HCT116 (cell line): ENCODE measurements around the gene TNIK. TPM values are rescaled to one million over a fixed set of nuclear protein-coding genes. Genes with fewer than 3 reads are reported as not detected.

Source experiments
- ATAC-seq: fragments of 200-7000 bp; cut with Tn5 transposase; 2 replicates; pipeline ENCODE4 v1.9.1; 2020; ENCODE audit warnings: mild to moderate bottlenecking, moderate library complexity
- BruUV-seq: library from RNA; stranded (reverse); fragments of 400-500 nt; replicated peaks from 2 replicates; lab custom pipeline; 2021; lab: Mats Ljungman, UMichigan
- CTCF ChIA-PET: fragments of 300-600 bp; sonication (Branson Sonifier 250); formaldehyde crosslinking; loops from one replicate; lab custom pipeline; 2021; ENCODE audit warnings: antibody characterized with exemption; lab: Charles Lee
- POLR2A ChIA-PET: fragments of 300-600, 350-600 bp; sonication (Branson Sonifier 250); formaldehyde crosslinking; loops from one replicate; lab custom pipeline; 2021; ENCODE audit warnings: antibody characterized with exemption; lab: Charles Lee
- RAD21 ChIA-PET, 2 experiments: fragments of 300-600 bp; sonication (Branson Sonifier 250); formaldehyde crosslinking; loops; one replicate each; lab custom pipeline; 2023; ENCODE audit warnings: low total read pairs in 2 of 2; ENCODE audit not compliant: uncharacterized antibody in 2 of 2, unreplicated experiment in 2 of 2, low non-redundant PET in 1 of 2; lab: Charles Lee
- DNase-seq: peaks from one replicate; pipeline ENCODE4 v3.0.0-alpha.2; 2010; ENCODE audit warnings: low read depth, low spot score
- H2AFZ ChIP-seq: fragments of 200-600 bp; shearing (Covaris generic), sonication (generic); 2 replicates; pipeline ENCODE4 v1.6.1; 2017; ENCODE audit warnings: low read depth, mixed run types, mixed read lengths, antibody characterized with exemption, low read length; ENCODE audit not compliant: poor library complexity, severe bottlenecking
- H3K27ac ChIP-seq: 2 replicates; pipeline ENCODE4 v1.5.1; 2012; ENCODE audit warnings: low read depth, low read length
- H3K27me3 ChIP-seq: fragments of 200-600 bp; sonication (generic); 2 replicates; pipeline ENCODE4 v1.6.1; 2016; ENCODE audit warnings: mixed run types, low read length, mixed read lengths; ENCODE audit not compliant: insufficient read depth
- H3K36me3 ChIP-seq, 2 experiments: fragments of 200-500 bp in 1 of 2; fragments of 200-600 bp in 1 of 2; sonication (Bioruptor generic) in 1 of 2; sonication (generic) in 1 of 2; 2 replicates each; pipeline versions ENCODE4 v1.5.1 to v1.6.1; 2014 to 2016; ENCODE audit warnings: low read length in 2 of 2, inconsistent platforms in 1 of 2, mixed read lengths in 1 of 2, mixed run types in 1 of 2; ENCODE audit not compliant: insufficient read depth in 2 of 2, control insufficient read depth in 1 of 2
- H3K4me1 ChIP-seq, 2 experiments: fragments of 200-600 bp in 1 of 2; sonication (generic) in 1 of 2; 2 replicates each; pipeline versions ENCODE4 v1.5.1 to v1.6.1; 2012 to 2017; ENCODE audit warnings: low read length in 2 of 2, inconsistent platforms in 1 of 2, mild to moderate bottlenecking in 1 of 2, mixed read lengths in 1 of 2, mixed run types in 1 of 2, moderate library complexity in 1 of 2; ENCODE audit not compliant: insufficient read depth in 2 of 2, control insufficient read depth in 1 of 2
- H3K4me2 ChIP-seq: fragments of 200-600 bp; sonication (generic); 2 replicates; pipeline ENCODE4 v1.6.1; 2017; ENCODE audit warnings: mixed run types, low read length, mixed read lengths
- H3K4me3 ChIP-seq, 2 experiments: fragments of 200-600 bp in 1 of 2; sonication (generic) in 1 of 2; replicated peaks in 1 of 2; 2 replicates each; pipeline ENCODE4 v1.5.1; 2011 to 2016; ENCODE audit warnings: low read length in 2 of 2, control low read depth in 1 of 2, low read depth in 1 of 2, mild to moderate bottlenecking in 1 of 2, mixed read lengths in 1 of 2, mixed run types in 1 of 2
- H3K79me2 ChIP-seq: fragments of 200-600 bp; sonication (generic); 2 replicates; pipeline ENCODE4 v1.6.1; 2017; ENCODE audit warnings: mild to moderate bottlenecking, mixed run types, low read length, moderate library complexity, mixed read lengths; ENCODE audit not compliant: insufficient read depth
- H3K9ac ChIP-seq: fragments of 200-600 bp; sonication (generic); 2 replicates; pipeline ENCODE4 v1.6.1; 2016; ENCODE audit warnings: low read length, mixed read lengths
- H3K9me2 ChIP-seq: fragments of 200-600 bp; sonication (generic), shearing (Covaris generic); 2 replicates; pipeline ENCODE4 v1.6.1; 2017; ENCODE audit warnings: mixed run types, mild to moderate bottlenecking, moderate library complexity; ENCODE audit not compliant: insufficient read depth
- H3K9me3 ChIP-seq, 2 experiments: fragments of 200-500 bp in 1 of 2; fragments of 200-600 bp in 1 of 2; sonication (Bioruptor generic) in 1 of 2; sonication (generic) in 1 of 2; 2 replicates each; pipeline ENCODE4 v1.6.1; 2014 to 2017; ENCODE audit warnings: low read length in 2 of 2, mixed read lengths in 2 of 2, inconsistent platforms in 1 of 2, low read depth in 1 of 2, mild to moderate bottlenecking in 1 of 2, mixed run types in 1 of 2, moderate library complexity in 1 of 2; ENCODE audit not compliant: control insufficient read depth in 1 of 2, insufficient read depth in 1 of 2
- H4K20me1 ChIP-seq: fragments of 200-600 bp; sonication (generic), shearing (Covaris generic); 2 replicates; pipeline ENCODE4 v1.6.1; 2017; ENCODE audit warnings: mixed run types, mild to moderate bottlenecking, moderate library complexity; ENCODE audit not compliant: insufficient read depth
- ATF3 ChIP-seq: IDR thresholded peaks from 2 replicates; pipeline ENCODE4 v1.6.1; 2012
- CBX3 ChIP-seq: IDR thresholded peaks from 2 replicates; pipeline ENCODE4 v1.6.1; 2012; ENCODE audit warnings: low read depth
- CEBPB ChIP-seq: IDR thresholded peaks from 2 replicates; pipeline ENCODE4 v1.6.1; 2012; ENCODE audit warnings: low read depth
- CTCF ChIP-seq, 3 experiments: fragments of 200-600 bp in 1 of 3; sonication (generic) in 1 of 3; IDR thresholded peaks in 2 of 3; conservative IDR thresholded peaks in 1 of 3; 2 replicates each; pipeline ENCODE4 v1.5.1; 2012 to 2017; ENCODE audit warnings: low read depth in 2 of 3, low read length in 2 of 3, antibody characterized with exemption in 1 of 3, borderline replicate concordance in 1 of 3, control low read depth in 1 of 3, mild to moderate bottlenecking in 1 of 3, mixed read lengths in 1 of 3, mixed run types in 1 of 3, moderate library complexity in 1 of 3; ENCODE audit not compliant: insufficient read depth in 1 of 3
- EGR1 ChIP-seq: IDR thresholded peaks from 2 replicates; pipeline ENCODE4 v1.6.1; 2012; ENCODE audit warnings: low read depth
- ELF1 ChIP-seq: IDR thresholded peaks from 2 replicates; pipeline ENCODE4 v1.6.1; 2012; ENCODE audit warnings: low read depth, borderline replicate concordance
- EZH2 ChIP-seq: fragments of 200-600 bp; sonication (generic); IDR thresholded peaks from 2 replicates; pipeline ENCODE4 v1.6.1; 2017; ENCODE audit warnings: antibody characterized with exemption, mixed run types
- EZH2phosphoT487 ChIP-seq: fragments of 200-600 bp; IDR thresholded peaks from 2 replicates; pipeline ENCODE4 v1.6.1; 2018; ENCODE audit warnings: antibody characterized with exemption, borderline replicate concordance
- FOSL1 ChIP-seq: IDR thresholded peaks from 2 replicates; pipeline ENCODE4 v1.6.1; 2012; ENCODE audit warnings: low read depth
- POLR2A ChIP-seq: IDR thresholded peaks from 2 replicates; pipeline ENCODE4 v1.7.0; 2011; ENCODE audit warnings: borderline replicate concordance; ENCODE audit not compliant: insufficient read depth, insufficient read length; ENCODE audit errors: extremely low read depth
- SIN3A ChIP-seq: IDR thresholded peaks from 2 replicates; pipeline ENCODE4 v1.6.1; 2012; ENCODE audit warnings: low read depth
- SP1 ChIP-seq: IDR thresholded peaks from 2 replicates; pipeline ENCODE4 v1.6.1; 2012; ENCODE audit warnings: low read depth
- TCF7L2 ChIP-seq: IDR thresholded peaks from 2 replicates; pipeline ENCODE4 v1.7.0; 2011; ENCODE audit warnings: borderline replicate concordance, inconsistent platforms; ENCODE audit not compliant: insufficient read depth, insufficient read length; ENCODE audit errors: extremely low read depth
- YY1 ChIP-seq: IDR thresholded peaks from 2 replicates; pipeline ENCODE4 v1.6.1; 2011; ENCODE audit warnings: low read length, low read depth, moderate library complexity, mild to moderate bottlenecking; ENCODE audit not compliant: insufficient replicate concordance; ENCODE audit errors: extremely low read depth
- ZFX ChIP-seq: fragments of 450-650 bp; IDR thresholded peaks from 2 replicates; pipeline ENCODE4 v1.6.1; 2017
- ZNF274 ChIP-seq: fragments of 200-500 bp; sonication (Bioruptor generic); IDR thresholded peaks from 2 replicates; pipeline ENCODE4 v1.6.1; 2014; ENCODE audit warnings: mild to moderate bottlenecking, low read depth, low read length, inconsistent platforms
- intact Hi-C: fragments of 100-400 bp; cut with micrococcal nuclease; formaldehyde crosslinking; loops from 2 replicates; pipeline ENCODE4 v1.10.0; 2022
- total RNA-seq: library from RNA; stranded (reverse); gene quantifications from one replicate; pipeline ENCODE4 v1.2.1, GENCODE V29; 2021; ENCODE audit not compliant: unreplicated experiment
- TF ChIP-seq, protein P1 (sequence below): IDR thresholded peaks from 2 replicates; pipeline ENCODE4 v1.6.1; 2012
- TF ChIP-seq, protein P2 (sequence below): IDR thresholded peaks from 2 replicates; pipeline ENCODE4 v1.6.1; 2011; ENCODE audit warnings: mild to moderate bottlenecking, low read length, moderate library complexity; ENCODE audit not compliant: insufficient replicate concordance; ENCODE audit errors: extremely low read depth
- TF ChIP-seq, protein P3 (sequence below): IDR thresholded peaks from 2 replicates; pipeline ENCODE4 v1.6.1; 2012; ENCODE audit warnings: low read depth

TNIK gene
- total RNA-seq, 1 experiment from 2014 or later, result 24.1 TPM

- Histone ChIP-seq H3K4me1 (peaks cover 0 to 13% of the 10 kb centered on the region in 2 experiments; a peak in 1 of 4 replicates), H3K36me3 (peaks cover 0 to 4% of the 10 kb centered on the region in 2 experiments; a peak in 1 of 4 replicates), H3K4me2 (no peak overlapping the region), H3K4me3 (no peak overlapping the region), H3K9me3 (no peaks in the 10 kb centered on the region), H3K9ac (no peak overlapping the region), H3K79me2 (no peaks in the 10 kb centered on the region), H3K9me2 (no peaks in the 10 kb centered on the region), H3K27ac (no peak overlapping the region), H3K27me3 (no peaks in the 10 kb centered on the region), H2AFZ (no peak overlapping the region), H4K20me1 (no peaks in the 10 kb centered on the region)
- ATAC-seq (no peak), DNase-seq (no peak)
- ChIA-PET RAD21 (no interaction called here), POLR2A (no interaction called here), CTCF (no interaction called here)
- TF ChIP-seq ZNF274 (no peak), EGR1 (no peak), TCF7L2 (no peak), POLR2A (no peak), SP1 (no peak), ZFX (no peak), SIN3A (no peak), EZH2phosphoT487 (no peak), EZH2 (no peak), ATF3 (no peak), FOSL1 (no peak), CTCF (IDR thresholded peaks at IDR 0.05 in 2 of 3, conservative IDR thresholded peaks at IDR 0.05 in 1 of 3; ENCODE audit: borderline replicate concordance in 1 of 3, insufficient read depth in 1 of 3, low read depth in 2 of 3, low read length in 2 of 3) (no peak), ELF1 (no peak), CBX3 (no peak), YY1 (no peak), CEBPB (no peak)
- TF ChIP-seq, protein P1, sequence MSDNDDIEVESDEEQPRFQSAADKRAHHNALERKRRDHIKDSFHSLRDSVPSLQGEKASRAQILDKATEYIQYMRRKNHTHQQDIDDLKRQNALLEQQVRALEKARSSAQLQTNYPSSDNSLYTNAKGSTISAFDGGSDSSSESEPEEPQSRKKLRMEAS, result no peak
- TF ChIP-seq, protein P2, sequence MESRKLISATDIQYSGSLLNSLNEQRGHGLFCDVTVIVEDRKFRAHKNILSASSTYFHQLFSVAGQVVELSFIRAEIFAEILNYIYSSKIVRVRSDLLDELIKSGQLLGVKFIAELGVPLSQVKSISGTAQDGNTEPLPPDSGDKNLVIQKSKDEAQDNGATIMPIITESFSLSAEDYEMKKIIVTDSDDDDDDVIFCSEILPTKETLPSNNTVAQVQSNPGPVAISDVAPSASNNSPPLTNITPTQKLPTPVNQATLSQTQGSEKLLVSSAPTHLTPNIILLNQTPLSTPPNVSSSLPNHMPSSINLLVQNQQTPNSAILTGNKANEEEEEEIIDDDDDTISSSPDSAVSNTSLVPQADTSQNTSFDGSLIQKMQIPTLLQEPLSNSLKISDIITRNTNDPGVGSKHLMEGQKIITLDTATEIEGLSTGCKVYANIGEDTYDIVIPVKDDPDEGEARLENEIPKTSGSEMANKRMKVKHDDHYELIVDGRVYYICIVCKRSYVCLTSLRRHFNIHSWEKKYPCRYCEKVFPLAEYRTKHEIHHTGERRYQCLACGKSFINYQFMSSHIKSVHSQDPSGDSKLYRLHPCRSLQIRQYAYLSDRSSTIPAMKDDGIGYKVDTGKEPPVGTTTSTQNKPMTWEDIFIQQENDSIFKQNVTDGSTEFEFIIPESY, result no peak
- TF ChIP-seq, protein P3, sequence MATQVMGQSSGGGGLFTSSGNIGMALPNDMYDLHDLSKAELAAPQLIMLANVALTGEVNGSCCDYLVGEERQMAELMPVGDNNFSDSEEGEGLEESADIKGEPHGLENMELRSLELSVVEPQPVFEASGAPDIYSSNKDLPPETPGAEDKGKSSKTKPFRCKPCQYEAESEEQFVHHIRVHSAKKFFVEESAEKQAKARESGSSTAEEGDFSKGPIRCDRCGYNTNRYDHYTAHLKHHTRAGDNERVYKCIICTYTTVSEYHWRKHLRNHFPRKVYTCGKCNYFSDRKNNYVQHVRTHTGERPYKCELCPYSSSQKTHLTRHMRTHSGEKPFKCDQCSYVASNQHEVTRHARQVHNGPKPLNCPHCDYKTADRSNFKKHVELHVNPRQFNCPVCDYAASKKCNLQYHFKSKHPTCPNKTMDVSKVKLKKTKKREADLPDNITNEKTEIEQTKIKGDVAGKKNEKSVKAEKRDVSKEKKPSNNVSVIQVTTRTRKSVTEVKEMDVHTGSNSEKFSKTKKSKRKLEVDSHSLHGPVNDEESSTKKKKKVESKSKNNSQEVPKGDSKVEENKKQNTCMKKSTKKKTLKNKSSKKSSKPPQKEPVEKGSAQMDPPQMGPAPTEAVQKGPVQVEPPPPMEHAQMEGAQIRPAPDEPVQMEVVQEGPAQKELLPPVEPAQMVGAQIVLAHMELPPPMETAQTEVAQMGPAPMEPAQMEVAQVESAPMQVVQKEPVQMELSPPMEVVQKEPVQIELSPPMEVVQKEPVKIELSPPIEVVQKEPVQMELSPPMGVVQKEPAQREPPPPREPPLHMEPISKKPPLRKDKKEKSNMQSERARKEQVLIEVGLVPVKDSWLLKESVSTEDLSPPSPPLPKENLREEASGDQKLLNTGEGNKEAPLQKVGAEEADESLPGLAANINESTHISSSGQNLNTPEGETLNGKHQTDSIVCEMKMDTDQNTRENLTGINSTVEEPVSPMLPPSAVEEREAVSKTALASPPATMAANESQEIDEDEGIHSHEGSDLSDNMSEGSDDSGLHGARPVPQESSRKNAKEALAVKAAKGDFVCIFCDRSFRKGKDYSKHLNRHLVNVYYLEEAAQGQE, result no peak
- BruUV-seq, result no TSS peak
- intact Hi-C loops, result no loop called here
Observed at GRCh38 chr3:171126478-171127209, 333.6 kb downstream of the TNIK start.
